OCI-LY7 (cell line): ENCODE results near the gene ABHD8.

Experiments used
- CTCF ChIP-seq: fragments of 200-600 bp; sonication (generic); conservative IDR thresholded peaks from 2 replicates; pipeline ENCODE4 v1.5.1; 2014; ENCODE audit warnings: mild to moderate bottlenecking, antibody characterized with exemption, low read length, moderate library complexity, mixed read lengths
- EZH2phosphoT487 ChIP-seq: fragments of 200-600 bp; sonication (generic); IDR thresholded peaks from 2 replicates; pipeline ENCODE4 v1.6.1; 2018; ENCODE audit warnings: low read depth, borderline replicate concordance, mild to moderate bottlenecking, mixed run types, antibody characterized with exemption, low read length, moderate library complexity, mixed read lengths

DNA sequence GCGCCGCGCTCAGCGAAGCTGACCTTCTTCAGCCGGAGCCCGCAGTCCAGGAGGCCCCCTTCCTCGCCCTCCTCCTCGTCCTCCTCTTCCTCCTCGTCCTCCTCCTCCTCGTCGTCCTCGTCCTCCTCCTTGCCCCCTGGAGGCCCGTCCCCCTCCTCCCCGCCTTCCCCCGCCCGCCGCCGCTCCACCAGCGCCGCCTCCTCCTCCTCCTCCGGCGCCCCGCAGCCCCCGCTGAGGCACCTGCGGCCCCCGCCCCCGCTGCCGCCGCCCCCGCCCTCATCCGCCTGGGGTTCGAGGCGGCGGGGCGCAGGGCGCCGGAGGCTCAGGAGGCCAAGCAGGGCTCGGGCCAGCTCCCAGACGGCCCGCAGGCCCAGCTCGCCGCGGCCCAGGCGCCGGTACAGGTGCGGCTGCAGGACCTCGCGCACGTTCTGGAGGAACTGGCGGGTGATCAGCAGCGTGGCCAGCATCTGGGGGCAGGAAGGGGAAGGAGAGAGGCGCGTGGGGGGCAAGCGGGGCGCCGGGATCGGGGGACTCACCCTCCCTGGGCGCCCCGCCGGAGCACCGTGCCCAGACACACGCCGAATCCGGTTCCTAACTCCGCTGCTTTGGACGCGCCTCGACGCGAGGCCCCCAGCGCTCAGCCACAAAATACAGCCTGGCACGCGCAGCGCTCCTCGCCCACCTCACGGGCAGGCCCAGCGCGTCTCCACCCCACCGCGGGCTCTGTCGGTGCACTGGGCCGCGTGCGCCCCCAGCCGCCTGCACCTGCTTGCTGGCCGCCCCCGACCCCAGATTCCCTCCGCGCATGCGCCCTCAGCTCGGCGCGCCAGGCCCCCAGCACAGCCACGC, 25.5 kb upstream of the ABHD8 start:
- TF ChIP-seq CTCF (no peak), EZH2phosphoT487 (no peak)
